GM12874 (cell line): ENCODE results near the gene MASP1.

Source experiments
- CTCF ChIP-seq: IDR thresholded peaks from 2 replicates; pipeline ENCODE4 v1.5.1; 2011; ENCODE audit warnings: low read depth, mild to moderate bottlenecking, control low read depth, low read length, moderate library complexity; ENCODE audit not compliant: insufficient read depth

MASP1 gene, protein sequence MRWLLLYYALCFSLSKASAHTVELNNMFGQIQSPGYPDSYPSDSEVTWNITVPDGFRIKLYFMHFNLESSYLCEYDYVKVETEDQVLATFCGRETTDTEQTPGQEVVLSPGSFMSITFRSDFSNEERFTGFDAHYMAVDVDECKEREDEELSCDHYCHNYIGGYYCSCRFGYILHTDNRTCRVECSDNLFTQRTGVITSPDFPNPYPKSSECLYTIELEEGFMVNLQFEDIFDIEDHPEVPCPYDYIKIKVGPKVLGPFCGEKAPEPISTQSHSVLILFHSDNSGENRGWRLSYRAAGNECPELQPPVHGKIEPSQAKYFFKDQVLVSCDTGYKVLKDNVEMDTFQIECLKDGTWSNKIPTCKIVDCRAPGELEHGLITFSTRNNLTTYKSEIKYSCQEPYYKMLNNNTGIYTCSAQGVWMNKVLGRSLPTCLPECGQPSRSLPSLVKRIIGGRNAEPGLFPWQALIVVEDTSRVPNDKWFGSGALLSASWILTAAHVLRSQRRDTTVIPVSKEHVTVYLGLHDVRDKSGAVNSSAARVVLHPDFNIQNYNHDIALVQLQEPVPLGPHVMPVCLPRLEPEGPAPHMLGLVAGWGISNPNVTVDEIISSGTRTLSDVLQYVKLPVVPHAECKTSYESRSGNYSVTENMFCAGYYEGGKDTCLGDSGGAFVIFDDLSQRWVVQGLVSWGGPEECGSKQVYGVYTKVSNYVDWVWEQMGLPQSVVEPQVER

DNA sequence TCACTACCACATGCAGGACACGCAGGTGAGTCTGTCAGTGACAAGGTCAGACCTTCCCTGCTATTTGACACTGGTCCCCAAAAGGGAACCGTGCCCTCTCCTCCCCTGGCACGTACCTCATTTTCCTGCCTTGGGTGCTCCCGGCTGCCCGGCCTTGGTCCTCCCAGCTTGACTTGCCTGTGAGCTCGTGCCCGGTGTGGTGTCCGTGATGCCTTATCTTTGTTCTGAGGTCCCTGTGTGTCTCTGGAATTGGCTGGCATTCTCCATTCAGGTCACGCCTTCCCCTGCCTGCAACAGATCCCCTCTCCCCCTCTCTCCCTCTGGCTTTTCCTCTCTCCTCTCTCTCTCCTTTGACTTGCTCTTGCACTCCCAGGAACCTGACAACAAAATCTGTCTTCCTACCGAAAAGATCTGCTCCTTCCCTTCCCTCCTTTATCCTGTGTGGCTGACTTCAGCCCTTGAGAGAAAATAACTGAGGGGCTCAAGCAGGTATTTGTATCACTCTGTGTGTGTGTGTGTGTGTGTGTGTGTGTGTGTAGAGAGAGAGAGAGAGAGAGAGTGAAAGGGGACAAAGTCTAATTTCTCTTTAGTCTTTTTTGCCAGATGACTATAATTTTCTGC lies at the start of gene MASP1:
TSS of gene MASP1 (minus strand) at position 226 of the 621 bp plus-strand sequence. CDS start at position 121, 105 bp downstream.
- TF ChIP-seq CTCF = no peak

DNA sequence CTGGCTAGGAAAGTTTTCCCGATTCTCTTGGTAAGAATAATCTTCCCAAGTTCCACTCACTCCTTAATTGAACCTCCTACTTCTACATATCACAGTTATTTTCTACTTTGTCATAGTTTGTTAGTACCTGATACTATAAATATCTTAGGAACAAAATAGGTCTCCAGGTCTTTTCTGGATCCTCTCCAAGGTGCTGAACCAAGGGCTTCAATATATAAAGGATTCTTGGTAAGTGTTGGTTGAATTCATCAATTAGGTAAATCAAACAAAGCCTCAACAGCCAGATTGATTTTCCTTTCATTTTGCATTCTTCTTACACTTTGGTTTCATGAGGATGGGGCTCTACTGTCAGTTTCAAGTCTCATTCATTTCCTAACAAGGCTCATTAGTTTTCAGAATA lies 49.0 kb upstream of the MASP1 start:
- no peak for TF ChIP-seq CTCF

DNA sequence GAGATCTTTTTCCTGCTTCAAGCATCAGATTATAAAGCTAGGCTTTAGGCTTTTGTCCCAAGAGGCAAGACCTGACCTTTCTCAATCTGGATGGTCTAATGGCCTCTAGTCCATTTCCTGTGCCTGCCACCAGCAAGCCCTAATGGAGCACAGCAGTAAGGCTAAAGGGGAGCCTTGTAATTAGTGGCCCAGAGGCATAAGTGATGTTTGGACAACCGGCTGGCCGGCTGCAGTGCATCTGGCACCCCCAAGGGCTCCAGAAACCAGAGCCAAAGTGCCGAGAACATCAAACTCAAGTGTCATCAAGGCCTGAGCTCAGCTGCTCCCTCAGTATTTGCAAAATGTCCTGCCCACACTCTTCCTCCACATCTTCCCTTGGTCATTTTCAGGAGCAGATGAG lies 44.8 kb upstream of the MASP1 start:
- TF ChIP-seq CTCF = no peak

DNA sequence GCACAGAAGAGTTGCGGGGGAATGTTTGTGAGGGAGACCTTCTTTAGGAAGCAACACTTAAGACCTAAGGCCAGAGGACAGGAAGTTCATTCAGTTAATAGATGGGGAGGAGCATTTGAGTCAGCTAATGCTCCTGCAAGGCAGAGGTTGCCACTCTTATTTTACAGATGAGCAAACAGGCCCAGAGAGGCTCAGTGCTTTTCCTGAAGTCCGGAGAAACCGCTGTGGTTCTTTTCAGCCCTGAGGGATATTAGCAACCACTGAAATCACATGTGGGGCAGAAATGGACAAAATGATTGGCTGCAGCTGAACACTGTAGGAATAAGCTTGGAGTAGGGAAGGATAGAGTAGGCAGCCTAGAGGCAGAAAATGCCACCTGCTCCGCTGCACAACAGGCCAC lies 43.4 kb upstream of the MASP1 start:
- no peak for TF ChIP-seq CTCF

- no peak for TF ChIP-seq CTCF
Measured at GRCh38 chr3:187328691-187329090, 37.2 kb upstream of the MASP1 start.

- no peak for TF ChIP-seq CTCF
Measured at GRCh38 chr3:187327845-187328244, 36.3 kb upstream of the MASP1 start.

GRCh38 chr3:187325632-187326031 lies 34.1 kb upstream of the MASP1 start:
- TF ChIP-seq CTCF = no peak
